CD4-positive, alpha-beta T cell treated with Interleukin-4 for 1 hour (primary cell): ENCODE results near the gene PLCB1.
"Not testable (repeated sequence)": the region's sequence is repeated elsewhere in the genome, so short reads cannot be mapped to it uniquely, and the experiment has no call there.

Experiments
- DNase-seq, 2 donors: peaks; one replicate each; pipeline ENCODE4 v3.0.0-alpha.2; 2020 to 2022

PLCB1 gene

DNA sequence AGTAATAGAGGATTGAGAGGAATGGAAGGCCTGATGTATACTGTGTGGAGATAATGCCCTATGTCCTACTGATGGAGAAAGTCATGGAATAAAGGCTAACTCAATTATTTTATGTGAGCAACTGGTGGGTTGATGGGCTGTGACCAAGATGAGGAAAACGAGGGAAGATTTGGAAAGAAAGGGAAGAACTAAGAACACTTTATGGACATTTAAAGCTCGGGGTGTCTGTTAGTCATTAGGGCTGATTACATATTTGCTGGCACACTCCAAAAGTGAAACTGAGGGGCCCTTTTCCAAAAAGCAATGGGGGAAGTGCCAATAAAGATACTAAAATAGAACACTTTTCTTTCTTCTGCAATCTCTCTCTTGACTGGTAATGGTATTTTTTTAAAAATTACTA is 439.5 kb downstream of the PLCB1 start:
- no peak for DNase-seq

DNA sequence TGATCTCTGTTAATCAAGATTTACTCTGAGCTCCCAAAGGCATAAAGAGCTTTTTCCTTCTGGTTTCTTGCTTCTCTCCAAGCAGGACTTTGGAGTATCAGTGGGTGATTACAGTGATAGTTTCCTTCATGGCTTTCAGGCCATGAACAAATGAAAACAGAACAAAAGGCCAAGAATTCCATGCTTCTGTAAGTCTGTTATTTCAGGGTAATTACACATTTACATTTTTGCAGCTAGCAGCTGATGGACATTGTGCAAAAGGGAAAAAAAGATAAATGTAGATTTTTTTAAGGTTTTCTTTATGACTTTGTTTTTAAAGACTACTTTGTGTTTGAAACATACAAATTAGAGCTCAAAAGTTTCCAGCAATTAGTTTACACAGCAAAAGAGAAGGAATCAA is 441.6 kb downstream of the PLCB1 start:
- no peak for DNase-seq

DNA sequence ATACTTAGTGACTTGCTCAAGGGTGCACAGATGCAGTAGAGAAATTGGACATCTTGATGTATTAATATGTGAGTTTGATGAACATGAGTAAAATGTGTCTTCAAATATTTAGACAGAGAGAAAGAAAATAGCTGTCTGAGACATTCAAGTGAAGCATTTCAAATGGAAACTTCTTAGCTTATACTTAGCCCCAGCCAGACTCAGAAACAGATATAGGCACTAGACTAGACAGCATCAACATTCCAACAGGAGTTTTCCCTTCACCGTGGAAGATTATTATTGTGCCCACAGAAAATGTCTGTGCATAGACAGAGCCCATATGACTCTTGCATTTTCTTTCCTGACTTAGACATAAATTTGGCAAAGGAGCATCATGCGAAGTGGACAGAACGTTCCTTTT is 443.0 kb downstream of the PLCB1 start:
- no peak for DNase-seq

DNA sequence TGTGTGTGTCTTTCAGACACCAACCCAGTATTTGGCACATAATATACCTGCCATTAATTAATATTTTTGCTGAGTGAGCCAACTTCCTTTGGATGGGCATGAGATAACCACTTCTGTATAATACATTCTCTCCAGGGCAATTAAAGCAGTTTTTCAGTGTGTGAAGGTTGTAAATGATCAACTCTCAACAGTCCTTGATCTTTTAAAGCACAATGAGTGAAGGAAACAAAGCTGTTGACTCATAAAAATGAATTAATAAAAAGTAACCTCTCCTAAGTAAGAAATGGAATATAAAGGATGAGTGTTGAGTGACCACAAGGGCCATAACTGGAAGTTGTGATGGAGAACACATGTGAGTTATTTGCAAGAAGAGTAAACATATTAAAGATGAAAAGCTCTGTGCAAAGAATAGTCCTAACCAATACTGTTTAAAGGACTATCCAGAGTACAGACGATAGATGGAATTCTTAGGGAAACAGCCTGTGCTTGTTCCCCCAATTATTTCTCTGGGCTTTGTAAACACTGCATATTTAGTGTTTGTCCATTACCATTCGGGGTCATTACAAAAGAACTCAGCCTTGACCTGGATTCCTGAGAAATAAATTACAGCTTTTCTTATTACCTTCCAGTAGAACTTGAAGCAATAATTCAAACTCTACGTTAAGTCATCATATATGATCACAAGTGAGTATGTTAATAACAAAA is 446.2 kb downstream of the PLCB1 start:
- no peak for DNase-seq

DNA sequence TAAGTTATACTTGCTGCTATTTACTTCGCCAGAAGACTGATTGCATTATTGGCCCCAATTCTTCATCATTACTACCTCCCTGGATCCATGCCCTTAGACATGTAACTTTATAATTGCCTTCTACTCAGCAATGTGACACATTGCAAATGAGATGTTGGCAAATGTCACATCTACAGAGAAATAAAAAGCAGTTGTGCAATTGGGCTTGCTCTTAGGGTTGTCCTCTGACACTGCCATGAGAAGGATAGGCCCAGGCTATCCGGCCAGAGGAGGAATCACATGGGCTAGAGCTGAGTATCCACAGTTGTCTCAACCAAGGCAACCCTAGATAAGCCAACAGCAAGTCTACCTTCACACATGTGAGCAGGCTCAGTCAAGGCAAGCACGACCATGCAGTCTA is 447.0 kb downstream of the PLCB1 start:
- DNase-seq, result no peak

DNA sequence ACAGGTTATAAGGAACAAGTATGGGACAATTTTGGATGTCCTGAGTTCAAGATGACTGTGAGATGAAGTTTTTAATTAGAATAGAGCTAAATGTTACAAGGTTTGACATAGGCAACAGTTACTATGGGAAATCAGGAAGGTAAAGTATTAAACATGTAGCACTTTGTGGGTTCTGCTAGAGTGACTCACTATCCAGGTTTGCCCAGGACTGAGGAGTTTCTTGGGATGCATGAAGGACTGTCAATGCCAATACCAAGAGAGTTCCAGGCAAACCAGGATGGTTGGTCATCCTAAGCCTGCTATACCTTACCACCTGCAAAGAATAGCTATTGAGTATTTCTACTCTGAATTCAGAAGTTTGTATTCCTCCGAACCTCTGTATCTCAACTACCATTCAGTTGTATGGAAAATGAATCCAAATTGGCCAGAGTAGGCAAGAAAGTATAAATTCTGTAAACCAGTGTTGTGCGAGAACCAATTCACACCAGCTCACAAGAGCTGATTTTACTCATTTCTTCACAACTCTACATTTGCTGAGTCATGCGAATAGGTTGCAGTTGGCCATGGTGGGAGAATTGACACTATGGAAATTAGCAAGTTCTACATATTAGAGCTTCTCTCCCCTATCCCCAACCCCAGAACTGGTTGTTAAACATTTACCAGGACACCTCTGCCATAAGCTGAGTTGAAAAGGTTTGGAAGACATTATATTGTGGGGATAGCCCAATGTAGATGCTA is 449.5 kb downstream of the PLCB1 start:
- no peak for DNase-seq

DNA sequence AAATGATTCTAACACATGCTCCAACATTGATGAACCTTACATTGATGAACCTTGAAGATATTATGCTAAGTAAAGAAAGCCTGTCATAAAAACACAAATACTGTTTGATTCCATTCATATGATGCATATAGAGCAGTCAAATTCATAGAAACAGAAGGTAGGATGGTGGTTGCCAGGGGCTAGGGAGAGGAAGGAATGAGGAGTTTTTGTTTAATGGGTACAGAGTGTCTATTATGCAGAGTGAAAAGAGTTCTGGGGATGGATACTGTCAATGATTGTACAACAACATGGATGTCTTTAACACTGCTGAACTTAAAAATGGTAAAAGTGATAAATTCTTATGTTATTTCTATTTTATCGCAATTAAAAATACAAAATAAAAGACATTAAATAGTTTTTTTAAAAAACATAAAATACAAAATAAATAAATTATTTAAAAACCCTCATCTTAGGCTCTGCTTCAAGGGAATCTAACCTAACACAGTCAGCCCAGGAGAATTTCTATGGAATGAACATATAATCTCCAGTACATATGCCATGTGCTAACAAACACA is 451.0 kb downstream of the PLCB1 start:
- DNase-seq, result no peak

DNA sequence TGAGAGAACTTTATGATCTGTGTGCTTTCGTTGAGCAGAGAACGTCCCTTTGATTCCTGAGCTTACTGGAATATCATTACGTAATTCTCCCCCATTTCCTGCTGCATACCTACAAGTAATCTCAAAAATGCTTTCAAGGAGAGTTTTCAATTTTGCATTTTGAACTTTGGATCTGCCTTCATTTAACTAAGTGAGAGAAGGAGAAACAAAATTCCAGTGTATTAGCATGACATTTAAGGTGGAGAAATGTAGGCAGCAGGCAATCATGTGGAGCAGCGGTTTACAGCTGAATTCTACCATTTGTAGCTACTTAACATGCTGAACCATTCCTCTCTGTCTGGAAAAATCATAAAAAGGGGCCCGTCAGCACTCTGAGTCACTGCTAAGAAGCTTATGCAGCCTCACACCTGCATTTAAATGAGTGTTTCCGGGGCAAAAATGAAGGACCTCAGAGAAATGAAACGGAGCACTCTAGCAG is 451.5 kb downstream of the PLCB1 start:
- no peak for DNase-seq

DNA sequence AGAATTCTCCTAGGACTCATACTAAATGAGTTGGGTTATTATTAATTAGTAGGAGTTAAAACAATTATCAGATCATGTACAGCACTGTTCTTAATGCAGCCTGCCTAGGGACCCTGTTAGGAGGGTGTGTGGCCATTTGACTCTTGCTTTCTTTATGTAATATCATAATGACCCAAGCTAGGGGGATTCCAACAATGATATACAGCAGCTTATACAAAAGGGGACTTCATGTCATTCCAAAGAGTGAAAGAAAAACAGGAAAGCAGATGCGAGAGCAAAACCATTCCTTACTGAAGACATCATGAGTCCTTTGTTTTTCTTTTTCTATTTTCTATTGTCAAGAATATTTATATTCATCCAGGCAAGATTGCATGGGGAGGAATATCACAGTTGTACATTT is 455.2 kb downstream of the PLCB1 start:
- DNase-seq, result no peak

DNA sequence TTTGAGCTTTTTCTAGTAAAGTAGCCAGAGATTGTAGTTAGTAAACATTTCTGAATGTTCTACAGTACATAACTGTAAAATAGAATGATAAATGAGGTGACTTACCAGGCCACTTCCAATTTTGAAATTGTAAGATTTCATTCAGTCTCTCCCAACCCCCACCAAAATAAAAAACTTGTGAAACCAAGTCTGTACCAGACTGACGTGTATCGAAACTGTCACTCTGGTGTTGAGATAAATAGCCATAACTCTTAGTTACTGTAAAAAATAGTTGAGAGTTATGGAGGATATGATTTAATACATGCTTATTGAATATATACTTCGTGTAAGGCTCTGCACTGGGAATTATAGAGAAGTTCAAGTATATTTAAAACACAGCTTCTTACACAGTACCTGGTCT is 455.7 kb downstream of the PLCB1 start:
- no peak for DNase-seq

DNA sequence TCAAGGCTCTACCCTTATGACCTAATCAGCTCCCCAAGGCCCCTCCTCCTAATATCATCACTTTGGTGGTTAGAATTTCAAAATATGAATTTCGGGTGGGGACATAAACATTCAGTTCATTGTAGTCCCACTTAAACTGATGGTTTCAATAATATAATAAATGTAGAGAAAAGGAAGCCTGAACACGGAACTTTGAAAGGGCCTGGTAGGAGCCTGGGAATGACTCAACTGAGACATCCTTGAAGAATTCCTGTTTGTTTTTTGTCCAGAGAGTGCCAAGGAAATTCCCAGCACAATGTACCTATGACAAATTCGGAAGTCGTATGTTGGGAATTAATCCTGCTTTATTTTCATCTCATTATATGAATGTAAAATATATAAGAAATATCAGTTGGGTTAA is 457.9 kb downstream of the PLCB1 start:
- no peak for DNase-seq

DNA sequence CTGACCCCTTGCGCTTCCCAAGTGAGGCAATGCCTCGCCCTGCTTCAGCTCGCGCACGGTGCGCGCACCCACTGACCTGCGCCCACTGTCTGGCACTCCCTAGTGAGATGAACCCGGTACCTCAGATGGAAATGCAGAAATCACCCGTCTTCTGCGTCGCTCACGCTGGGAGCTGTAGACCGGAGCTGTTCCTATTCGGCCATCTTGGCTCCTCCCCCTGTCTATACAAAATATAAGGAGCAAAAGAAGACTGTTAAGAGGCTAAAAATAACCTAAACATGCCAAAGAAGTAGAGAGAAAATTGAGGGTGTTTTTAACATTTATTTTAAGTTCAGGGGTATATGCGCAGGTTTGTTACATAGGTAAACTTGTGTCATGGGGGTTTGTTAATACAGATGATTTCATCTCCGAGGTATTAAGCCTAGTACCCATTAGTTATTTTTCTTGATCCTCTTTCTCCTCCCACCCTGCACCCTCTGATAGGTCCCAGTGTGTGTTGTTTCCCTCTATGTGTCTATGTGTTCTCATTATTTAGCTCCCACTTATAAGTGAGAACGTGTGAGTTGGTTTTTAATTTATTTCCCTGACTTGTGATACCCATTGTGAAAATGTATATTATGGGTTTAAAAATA is 469.0 kb downstream of the PLCB1 start:
- DNase-seq, result not testable (repeated sequence)

DNA sequence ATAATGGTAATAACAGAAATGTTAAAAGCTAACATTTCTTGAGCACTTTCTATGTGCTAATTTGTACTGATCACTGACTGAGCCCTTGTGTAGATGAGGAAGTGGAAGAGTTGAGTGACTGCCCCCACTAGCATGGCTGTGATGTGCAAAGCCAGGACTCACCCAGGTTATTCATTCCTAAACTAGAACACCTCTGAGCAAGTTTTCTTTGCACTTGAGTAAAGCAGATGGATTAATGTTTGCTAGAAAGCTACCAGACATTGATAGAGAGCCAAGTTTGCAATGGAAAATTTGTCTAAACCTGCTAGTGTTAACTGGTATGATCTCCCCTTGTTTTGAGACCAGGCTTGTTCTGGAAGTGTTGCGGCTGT is 469.5 kb downstream of the PLCB1 start:
- no peak for DNase-seq

DNA sequence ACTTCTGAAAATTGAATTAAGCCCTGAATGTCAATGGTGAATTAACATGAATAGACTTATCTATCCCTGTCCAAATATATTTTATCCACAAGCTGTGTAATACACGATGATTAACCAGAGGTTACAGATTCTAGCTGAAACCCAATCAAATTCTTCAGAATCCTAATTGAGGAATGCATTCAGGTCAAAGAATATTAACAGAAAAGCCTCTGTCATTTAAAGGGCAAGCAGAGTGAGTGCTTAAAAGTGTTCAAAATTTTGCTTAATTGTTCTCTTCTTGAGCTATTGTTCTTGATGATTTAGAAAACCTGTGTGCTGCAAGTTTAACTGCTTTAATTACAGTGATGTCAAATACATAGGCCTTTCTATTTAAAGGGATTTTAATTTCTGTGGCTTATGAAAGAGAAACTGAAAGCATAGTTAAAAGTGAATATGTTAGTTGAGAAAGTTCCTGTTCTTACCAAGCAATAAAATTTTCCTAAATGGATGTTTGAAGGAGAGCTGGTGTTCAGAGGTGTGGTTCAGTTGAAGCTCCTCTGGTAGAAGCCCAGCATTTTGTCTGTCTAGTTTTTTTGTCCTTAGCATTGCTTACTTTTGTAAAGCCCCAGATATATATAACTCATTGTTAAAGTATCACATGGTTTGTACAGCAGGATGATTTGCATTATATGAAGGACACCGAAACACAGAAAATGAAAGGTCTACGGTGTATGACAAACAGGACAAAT is 470.5 kb downstream of the PLCB1 start:
- DNase-seq, result peak in 1 of 2 donors; percentile 16

DNA sequence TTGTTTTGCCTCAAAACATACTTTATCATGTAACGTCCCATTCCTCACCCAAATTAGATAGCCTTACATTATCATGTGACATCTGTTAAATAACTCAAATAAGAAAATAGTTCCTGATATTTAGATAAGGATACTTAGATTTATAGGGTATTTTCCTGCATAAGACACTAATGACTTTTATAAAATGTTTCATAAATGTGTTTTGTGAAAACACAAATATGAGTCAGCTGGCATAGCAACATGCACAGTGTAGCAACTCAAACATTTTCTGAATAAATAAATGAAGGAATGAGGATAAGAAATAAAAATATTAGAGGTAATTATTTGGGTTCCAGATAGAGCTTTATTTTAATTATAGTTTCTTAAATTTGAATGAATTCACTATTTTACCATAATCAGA is 476.4 kb downstream of the PLCB1 start:
- DNase-seq, result no peak

DNA sequence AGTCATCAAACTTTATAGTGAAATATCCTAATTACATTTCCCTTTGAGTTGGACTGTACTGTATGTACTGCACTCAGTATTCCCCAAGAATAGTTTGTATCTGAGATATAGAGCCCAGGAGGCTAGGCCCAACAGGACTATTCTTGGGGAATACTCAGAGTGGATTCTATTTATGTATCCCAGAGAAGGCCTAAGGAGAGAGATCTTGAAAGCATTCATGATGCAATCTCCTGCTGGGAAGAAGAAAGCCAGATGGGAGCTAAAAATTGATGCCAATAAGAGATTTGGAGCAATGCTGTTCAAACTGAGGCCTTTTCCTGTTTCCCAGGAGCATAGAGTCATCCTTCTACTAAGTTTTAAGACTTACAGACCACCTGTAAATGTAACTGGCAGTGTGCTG is 484.7 kb downstream of the PLCB1 start:
- DNase-seq, result no peak

DNA sequence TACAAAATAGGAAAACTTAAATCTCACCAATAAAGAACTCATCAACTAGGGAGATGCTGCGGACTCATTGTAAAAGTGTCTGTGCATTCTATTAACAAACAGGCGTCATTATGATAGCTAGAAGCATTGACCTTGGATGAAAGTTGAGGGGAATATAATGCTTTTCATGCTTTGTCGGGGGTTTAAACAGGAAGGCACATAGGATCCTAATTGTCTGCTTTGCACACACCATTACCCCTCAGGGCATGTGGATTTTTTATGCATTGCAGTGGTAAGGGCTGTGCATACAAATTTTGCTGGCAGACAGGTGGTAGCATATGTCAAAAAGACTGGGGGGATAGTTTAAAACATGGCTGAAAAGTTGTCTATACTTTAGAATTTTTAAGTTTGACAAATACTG is 488.9 kb downstream of the PLCB1 start:
- no peak for DNase-seq

DNA sequence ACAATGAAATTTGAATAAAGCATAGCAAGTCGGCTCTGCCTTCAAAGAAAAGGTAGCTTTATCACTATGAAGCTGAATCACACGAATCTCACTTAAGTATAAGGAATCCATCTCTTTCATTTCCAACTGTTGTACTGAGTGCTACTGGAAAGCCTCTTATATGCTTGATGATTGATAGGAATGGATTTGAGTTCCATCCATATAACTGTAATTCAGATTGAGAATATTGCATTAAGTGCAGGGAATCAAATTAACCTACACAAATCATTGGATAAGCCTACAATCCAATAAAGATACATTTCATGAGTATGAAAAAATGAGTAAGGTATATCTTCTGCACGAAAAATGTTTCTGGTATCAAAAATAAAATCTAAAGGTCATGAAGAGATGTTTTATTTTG is 492.0 kb downstream of the PLCB1 start:
- DNase-seq, result no peak

DNA sequence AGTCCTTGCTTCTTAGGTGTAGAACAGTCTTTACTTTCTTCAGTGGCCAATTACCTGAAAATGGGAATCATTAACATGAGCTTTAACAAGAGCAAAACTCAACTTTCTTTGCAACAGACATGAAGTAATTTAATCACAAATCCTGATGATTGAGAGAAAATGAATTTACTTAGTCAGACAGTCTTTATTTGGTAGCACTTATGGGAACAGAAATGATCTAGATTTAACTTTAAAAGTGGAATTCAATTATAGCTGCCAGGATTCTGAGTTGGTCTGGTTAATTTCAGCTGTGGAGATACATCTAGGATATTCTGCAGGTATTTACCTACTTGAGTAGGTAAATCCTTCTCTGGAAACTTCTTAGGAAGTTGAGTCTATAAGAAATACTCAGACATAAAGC is 492.6 kb downstream of the PLCB1 start:
- no peak for DNase-seq

DNA sequence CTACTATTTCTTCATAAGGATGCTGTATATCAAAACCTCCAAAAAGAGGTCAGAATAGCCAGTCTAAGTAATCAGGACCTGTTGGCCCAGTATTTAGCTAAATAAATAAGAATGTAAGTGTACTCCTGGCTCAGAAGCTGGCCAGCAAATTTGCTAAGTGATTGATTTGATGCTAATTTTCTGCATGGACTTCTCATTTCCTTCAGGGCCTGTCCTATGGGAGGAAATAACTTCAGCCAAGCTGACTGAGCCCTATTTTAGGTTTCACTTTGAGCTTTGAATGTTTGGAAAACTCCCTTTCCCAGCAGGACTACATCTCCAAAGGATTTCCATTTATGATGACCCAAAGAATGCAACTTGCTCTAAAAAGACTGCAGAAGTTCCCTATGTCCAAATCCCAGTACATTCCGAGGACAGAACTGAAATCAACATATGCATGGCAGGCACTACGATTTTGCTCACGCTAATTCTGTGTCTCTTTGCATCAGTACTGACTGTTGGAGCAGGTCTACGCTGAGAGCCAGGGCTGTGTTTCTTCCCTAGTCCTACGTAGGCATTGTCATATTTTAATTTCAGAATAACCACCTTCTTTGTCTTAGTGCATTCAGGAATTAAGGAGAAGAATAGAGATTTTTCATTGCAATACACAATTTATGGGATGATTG is 495.4 kb downstream of the PLCB1 start:
- DNase-seq, result no peak

DNA sequence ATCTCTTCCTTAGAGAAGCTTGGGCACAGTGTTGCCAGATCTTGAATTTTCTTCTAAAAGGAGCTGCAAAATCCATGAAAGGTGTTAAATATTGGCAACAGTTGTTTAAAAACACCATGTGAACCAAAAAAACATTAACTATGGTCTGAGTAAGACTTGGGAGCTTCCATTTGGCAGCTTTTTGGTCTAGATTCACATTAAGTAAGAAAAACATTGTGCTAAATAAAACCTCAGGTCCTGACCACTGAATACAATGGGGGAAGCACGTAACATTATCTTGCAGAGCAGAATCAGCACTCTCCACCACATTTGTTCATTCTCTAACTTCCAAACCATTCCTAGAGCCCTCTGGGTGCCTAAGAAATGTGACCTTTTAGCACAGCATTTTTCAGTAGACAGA is 499.2 kb downstream of the PLCB1 start:
- no peak for DNase-seq

DNA sequence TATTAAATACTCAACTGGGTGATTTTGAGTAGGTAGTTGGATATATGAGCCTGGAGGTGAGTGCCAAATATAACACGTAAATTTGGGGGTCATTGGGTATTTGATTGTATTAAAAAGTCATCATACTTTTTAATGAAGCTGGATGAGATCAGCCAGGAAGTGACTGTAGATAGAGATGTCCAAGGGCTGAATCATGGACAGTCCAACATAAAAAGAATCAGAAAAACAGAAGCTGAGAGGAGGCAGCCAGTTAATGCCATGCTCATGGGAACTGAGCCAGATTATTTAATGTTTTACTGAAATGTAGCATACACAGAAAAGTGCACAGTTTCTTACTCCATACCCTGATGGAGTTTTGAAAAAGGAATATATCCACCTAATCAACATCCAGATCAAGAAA is 501.3 kb downstream of the PLCB1 start:
- no peak for DNase-seq
